C1 segment of cervical spinal cord (tissue), 14 donors: ENCODE data around the gene TCP11.

Experiments used
- DNase-seq, 14 donors: peaks; one replicate each; lab custom pipeline; 2025; lab: John Stamatoyannopoulos, UW

The TCP11 gene

DNA sequence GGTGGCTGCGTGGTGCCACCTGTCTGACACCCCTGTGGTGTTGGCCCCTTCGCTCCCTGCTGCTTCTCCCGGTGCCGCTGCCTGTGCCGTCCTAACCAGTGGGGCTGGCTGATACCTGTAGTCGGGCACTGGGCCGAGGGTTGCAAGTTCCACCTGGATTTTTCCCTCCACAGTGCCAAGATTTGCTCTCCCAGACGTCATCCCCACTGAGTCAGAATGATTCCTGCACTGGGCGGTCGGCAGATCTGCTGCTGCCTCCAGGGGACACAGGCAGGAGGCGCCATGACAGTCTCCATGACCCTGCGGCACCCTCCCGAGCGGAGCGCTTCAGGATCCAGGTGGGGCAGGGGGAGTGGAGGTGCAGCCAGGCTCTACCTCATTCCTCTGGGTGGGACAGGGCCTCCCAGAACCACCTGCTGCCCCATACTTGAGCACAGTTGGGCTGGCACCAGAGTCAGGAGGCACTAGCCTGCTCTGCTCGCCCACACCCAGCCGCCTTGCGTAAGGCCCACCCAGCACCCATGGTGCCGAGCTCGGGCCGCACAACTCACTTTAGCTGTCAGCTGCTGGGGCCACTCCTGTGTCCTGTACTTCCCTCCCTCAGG is 60.2 kb downstream of the TCP11 start:
- no peak for DNase-seq

DNA sequence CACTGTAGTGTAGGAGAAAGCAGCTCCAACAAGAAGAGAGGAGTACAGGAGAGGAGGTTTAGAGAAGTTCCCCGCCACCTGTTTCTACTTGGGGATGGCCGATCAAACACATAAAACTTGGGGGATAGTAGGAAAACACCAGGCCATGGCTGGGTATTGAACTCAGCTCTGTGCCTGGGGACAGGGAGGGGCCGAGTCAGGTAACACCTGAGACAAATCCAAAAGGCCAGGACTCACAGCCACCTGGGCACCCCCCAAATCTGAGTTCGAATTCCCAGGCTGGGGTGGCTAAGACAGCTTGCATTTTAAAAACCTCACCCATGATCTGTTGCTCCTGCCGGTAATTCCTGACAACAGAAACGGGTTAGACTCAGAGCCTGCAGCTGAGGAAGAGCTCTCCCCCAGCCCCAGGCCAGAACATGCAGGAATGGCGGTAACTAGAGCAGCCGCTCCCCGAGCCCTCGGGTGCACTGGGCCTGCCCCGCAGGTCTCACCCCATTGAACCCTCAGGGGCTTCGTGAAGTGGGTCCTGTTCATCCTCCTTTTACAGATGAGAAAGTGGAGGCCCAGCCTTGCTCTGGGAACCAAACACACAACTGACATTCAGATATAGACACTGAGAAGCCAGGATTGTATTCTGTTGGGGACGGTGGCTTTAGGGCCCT is 61.0 kb downstream of the TCP11 start:
- DNase-seq = no peak

DNA sequence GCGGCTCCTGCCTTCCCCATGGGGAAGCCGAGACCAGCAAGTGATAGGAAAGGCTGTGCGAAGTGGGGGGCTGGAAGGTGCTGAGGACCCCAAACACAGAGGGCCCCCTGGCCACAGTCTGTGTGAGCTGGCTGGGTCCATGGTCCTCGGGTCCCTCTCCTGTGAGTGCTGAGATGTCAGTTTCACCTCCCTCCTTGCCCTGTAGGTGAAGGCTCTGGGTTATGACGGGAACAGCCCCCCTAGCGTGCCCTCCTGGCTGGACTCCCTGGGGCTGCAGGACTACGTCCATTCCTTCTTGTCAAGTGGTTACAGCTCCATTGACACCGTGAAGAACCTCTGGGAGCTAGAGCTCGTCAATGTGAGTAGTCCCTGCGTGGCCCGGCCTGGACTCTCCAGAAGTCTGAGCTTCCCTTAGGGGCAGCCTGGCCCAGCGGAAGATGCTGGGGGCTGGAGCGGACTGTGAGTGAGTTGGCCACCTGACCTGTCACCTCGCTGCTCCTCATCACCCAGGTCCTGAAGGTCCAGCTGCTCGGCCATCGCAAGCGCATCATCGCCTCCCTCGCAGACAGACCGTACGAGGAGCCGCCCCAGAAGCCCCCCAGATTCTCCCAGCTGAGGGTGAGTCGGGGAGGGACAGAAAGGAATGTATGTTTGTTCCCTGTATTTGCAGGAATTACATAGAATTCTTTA is 61.7 kb downstream of the TCP11 start:
- no peak for DNase-seq

DNA sequence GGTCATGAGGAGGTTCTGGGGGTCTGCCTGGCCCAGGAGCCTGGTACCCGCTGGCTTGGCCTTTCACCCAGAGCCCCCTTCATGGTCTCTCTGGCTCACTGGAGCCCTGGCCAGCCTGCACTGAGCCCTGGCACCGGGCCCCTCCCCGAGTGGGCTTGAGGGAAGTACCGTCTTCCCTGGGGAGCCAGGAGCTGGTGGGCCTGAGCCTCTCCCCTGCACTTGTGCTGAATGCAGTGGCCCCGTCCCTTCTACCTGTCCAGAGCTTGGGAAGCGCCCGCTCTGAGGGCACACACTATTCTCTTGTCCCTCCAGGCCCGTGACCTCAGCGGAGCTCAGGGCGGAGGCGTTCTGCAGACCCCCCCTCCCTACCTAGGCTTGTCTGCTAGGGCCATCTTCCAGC is 62.2 kb downstream of the TCP11 start:
- no peak for DNase-seq

DNA sequence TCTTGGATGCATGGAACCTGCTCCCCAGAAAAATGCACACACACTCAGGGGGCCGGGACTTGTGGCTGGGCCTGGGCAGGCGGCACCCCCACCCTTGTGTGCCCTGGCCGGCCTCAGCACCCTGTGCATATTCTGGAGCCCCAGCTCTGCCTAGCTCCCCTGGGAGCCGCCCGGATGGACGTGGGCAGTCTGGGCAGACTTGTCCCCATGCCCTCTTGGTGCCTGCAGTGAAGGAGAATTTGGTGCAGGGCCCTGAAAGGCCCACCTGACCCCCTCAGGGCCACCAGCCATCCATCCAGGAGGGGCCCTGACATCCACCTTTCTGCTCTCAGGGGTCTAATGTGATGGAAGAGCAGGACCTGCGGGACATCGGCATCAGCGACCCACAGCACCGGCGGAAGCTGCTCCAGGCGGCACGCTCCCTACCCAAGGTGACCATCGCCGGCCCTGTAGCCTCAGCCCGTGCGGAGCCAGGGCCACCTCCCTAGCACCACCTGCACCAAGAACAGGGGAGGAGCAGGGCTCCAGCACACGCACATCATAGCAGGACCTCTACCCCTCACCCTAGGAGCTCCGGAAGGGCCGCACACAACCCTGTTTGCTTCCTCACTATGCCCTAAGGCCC is 62.8 kb downstream of the TCP11 start:
- no peak for DNase-seq

DNA sequence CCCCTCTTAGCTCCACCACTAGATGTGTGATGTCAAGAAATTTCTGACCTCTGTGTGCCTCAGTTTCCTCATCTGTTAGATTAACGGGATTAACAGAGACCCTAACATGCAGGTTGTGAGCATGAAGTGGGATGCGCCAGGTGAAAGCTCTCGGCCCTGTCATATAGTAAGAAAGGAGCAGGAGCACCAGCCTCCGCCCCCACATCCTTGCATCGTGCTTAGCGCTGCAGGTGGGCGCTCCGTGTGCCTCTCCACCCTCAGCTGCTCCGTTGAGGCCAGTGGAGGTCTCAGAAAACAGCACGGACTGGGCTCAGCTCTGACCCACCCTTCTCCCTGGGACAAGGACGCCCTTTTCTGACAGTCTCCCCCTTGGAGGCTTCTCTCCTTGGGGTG is 63.4 kb downstream of the TCP11 start:
- DNase-seq = no peak

DNA sequence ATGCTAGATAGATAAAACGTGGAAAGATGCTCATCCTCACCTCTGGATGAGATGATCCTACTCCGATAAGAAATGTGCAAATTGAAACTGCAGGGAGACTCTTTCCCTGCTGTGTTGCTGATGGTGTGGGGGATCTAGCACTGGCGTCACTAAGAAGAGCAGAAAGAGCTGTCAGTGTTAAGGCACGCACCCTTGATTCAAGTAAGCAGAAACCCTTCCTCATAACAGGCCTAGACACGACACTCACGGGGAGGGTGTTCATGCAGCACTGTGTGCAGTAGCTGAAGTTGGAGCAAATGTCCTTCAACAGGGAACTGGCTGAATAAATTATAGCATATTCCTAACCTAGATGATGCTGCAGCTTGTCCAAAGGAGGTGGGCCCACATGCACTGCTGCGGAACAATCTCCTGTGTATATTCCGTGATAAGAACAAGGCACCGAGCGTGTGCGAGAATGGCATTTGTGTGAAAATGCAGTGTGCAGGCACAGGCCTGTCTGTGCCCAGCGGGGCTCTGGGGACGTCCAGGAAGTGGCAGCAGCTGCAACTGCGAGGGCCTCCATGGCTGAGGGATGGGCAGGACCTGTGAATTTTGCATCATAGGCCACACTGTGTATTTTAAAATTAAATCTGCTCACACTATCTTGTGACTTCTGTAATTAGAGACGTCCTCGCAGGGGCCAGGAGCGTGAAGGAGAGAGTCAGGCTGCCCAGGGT is 64.0 kb downstream of the TCP11 start:
- DNase-seq = no peak

DNA sequence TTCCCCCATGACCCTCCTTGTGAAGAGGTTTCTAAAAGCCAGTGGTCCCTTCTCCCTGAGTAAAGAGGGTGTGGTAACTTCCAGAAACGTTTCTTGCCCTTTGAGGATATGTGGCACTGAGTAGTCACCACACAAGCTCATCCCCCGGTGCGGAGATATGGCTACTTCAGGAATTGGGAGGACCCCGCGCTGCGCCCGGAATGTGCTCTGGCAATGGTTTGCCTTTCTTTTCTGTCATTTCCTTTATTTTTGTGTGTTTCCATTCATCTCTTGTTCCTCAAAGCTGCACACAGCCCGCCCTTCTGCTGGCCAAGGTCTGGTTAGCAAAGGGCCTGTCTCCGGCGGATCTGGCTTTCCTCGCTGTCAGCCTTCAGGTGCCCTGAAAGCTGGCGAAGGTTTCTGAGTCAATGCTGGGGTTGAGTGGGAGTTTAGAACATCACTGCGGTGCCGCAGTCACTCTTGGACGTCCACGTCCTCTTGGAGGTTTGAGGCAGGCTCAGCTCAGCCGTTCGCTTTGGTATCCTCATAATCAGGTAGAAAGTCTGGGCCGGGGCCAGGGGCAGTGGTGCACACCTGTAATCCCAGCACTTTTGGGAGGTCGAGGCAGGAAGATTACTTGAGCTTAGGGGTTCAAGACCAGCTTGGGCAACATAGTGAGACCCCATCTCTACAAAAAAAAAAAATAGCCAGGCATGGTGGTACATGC is 67.2 kb downstream of the TCP11 start:
- no peak for DNase-seq

DNA sequence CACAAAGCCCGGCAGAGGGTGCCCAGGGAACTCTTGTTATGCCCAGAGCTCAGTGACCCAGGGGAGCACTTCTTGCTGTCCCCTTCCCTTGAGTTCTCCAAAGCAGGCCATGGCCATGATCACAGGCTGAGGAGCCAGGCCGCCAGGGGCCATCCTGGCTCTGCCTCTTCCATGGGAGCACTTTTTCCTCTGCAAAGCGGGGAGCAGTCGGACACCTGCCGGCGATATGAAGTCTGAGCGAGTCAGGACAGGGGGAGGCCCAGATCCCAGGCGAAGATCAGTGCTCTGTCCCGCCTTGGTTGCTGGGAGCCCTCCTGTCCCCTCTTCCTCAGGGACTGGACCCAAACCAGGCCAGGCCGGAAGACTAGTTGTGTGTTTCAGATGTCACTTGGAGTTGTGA is 67.9 kb downstream of the TCP11 start:
- DNase-seq = no peak

DNA sequence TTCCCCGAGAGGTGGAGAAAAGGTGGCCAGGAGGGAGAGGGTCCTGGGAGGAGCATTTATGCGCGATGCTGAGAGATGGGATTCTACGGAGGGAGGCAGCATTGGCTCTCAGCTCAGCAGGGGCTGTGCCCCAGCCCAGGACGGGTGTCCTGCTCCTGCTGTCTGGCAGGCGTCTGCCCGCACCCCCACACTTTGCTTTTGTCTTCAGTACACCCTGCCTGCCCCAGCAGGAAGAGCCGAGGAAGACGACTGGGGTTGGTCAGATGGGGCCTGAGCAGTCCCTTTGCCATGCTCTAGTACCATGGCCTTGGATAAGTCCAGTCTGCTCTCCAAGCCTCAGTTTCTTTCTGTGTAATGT is 68.5 kb downstream of the TCP11 start:
- no peak for DNase-seq

DNA sequence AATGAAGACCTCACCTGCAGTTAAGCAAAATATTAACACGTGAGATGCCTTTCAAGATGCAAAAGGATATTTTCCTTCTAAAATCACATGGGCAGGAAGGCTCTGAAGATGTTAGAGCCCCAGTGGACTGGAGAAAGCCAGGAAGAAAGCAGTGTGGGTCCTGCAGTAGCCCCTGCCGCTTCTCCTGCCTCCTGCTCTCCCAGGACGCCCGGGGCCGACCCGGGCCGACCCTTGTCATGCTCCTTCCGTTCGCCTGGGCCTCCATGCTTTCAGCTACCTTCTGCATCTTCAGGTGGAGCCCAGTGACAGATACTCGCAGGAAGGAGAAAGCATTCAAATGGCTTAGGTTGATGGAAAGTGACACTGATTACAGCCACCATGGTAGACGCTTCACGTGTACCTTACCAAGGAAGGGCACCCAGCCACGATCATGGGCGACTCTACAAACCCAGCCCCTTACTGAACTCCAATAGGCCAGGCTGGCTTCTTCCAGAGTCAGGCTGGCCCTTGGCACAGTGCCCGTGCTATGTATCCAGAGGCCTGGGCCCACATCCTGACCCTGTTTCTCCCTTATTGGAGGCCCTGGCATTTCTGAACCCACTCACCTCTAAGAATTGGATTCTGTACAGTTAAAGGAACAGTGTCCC is 69.0 kb downstream of the TCP11 start:
- DNase-seq = no peak

DNA sequence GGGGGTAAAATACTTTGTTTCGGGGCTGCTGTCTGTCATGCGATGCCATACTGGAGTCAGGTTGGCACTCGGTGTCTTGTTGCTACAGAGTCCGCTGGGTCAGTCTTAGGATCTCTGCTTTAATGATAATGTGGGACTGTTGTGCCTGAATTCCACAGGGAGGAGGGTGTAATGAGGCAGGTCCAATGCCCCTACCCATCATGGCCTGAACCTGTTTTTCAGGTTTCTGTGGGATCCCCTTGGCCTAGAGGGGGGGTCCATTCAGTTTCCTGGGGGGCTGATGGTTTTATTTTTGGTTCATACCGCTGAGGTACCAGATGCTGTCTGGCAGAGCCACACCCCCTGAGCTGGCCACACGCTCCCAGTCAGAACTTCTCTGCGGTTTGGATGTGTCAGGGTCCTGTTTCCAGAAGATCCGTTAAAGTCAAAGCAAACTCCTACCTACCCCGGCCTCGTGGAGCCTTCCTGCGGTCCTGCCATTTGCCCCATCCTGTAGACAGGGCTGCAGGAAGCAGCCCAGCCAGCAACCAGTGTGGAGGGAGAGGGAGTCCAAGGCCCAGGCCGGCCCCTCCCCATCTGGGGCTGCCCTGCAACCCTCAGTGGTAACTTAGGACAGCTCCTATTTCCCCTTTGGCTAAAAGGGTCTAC is 69.7 kb downstream of the TCP11 start:
- DNase-seq = no peak

DNA sequence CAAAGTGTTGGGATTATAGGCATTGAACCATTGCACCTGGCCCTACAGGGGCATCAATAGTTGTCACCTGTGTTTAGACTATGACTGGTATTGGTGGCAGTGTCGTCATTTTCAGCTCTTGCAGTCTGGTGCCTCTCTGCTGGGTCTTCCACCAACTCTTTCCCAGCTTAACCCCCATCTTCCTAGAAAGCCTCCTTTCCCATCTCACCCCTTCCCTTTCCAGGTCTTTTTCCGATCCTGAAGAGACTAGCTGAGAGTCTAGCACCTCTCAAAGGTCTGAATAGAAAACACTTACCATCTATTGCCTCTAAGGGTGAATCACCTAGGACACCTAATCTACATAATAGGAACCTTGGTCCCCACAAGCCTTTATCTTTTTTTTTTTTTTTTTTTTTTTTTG is 71.0 kb downstream of the TCP11 start:
- DNase-seq = no peak

DNA sequence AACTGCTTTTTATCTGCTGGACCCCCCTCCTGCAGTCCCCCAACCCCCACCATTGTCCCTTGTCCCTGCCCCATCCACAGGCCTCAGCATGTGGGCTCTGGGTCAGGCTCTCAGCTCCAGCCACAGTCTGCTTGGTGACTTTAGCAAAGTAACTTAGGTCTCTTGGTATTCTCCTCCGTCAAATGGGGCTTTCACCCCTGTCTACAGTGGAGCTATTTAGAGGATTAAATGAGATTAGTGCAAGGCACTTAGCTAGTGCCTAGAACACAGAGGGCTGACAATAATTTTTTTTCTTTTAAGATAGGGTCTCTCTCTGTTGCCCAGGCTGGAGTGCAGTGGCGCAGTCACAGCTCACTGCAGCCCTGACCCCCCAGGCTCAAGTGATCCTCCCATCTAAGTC is 71.9 kb downstream of the TCP11 start:
- no peak for DNase-seq

DNA sequence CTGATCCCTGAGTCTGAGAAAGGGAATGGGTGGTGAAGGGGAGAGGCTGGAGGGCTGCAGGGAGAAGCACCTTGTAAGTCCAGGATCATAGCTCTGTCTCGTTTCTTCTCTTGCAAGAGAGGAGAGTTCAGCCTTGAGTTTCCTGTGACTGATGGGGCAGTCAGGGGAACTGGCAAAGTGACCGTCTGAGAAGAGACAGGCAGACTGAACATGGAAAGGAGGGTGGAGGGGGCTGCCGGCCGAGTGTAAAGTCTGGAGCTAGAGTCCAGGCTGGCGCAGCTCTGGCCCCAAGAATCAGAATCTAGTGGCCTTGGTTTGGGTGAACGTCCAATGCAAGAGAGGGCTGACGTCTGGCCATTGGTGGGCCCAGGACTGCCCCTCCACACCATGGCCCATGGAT is 72.5 kb downstream of the TCP11 start:
- DNase-seq = no peak

DNA sequence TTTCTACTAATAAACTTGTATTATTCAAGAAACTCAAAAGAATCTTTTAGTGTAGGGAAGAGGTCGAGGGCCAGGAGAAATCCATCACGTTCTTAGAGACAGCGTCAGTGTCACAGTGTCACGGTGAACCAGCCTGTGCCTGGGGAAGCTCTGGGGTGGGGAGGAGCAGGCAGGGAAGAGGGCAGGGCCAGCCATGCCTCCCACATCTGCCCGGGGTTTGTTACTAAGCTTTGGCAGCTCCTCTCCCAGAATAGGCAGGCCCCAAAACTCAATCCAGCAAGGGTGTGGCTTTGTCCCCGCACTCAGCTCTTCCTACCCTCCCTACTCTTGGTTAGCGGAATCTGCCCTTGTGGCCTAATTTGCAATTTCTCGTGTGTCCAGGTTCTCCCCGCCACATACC is 72.9 kb downstream of the TCP11 start:
- DNase-seq = no peak
